ENCODE results near the gene TMEM223. TPM values are rescaled to one million over a fixed set of nuclear protein-coding genes. Genes with fewer than 3 reads are reported as not detected.

The TMEM223 gene
- total and polyA plus RNA-seq, 9 of the 15 experiments (the other 6 are each of a cell fraction or from before 2014, with no cell fraction given), result 5.9 to 34.5 (median 19.6) TPM

GRCh38 chr11:62755086-62755615 is 36.7 kb downstream of the TMEM223 start:
- WGBS (ENCODE audit: insufficient coverage, low coverage, missing lambda C conversion rate), result 58% methylated on average over 10 of the region's 10 CpGs
- H3K9ac ChIP-seq (ENCODE audit: insufficient read depth in 1 of 2, low read depth in 2 of 2, low read length in 2 of 2), result peak overlapping the region in 1 of 2 experiments; percentile 15; a peak in 1 of 4 replicates
- peaks cover 17% of the 10 kb centered on the region; the same call in 1 of the 3 replicates for H3K36me3 ChIP-seq (ENCODE audit: control insufficient read depth, insufficient read depth, low read length)
- H3K9me3 ChIP-seq (replicated peaks; ENCODE audit: control insufficient read depth, insufficient read depth, low read depth, low read length), result no peaks in the 10 kb centered on the region
- ATAC-seq (no peak), FAIRE-seq (no peak), DNase-seq (ENCODE audit: extremely low read depth in 1 of 4, low spot score in 3 of 4) (no peak)
- in situ Hi-C loops (cut with MboI) (no loop called here), intact Hi-C loops (cut with micrococcal nuclease) (no loop called here)
- H3K4me1 ChIP-seq (replicated peaks in 1 of 2; ENCODE audit: control insufficient read depth in 2 of 2, insufficient read depth in 2 of 2, low read length in 2 of 2), result peaks cover 14 to 28% of the 10 kb centered on the region in 2 experiments; a peak in 4 of 5 replicates
- H3K9me1 ChIP-seq (ENCODE audit: control insufficient read depth, insufficient read depth, low read length), result no peaks in the 10 kb centered on the region
- no peak for TF ChIP-seq ZKSCAN8 (CRISPR knock-in tag; IDR thresholded peaks at IDR 0.05)
- TF ChIP-seq, protein P1, sequence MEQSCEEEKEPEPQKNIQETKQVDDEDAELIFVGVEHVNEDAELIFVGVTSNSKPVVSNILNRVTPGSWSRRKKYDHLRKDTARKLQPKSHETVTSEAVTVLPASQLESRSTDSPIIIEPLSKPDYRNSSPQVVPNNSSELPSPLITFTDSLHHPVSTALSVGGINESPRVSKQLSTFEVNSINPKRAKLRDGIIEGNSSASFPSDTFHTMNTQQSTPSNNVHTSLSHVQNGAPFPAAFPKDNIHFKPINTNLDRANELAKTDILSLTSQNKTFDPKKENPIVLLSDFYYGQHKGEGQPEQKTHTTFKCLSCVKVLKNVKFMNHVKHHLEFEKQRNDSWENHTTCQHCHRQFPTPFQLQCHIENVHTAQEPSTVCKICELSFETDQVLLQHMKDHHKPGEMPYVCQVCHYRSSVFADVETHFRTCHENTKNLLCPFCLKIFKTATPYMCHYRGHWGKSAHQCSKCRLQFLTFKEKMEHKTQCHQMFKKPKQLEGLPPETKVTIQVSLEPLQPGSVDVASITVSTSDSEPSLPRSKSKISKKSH (CRISPR knock-in tag; IDR thresholded peaks at IDR 0.05), result no peak
- no peak for TF ChIP-seq SETDB1 (IDR thresholded peaks at IDR 0.05; ENCODE audit: low read length)
- TF ChIP-seq HDAC8 (tag; IDR thresholded peaks at IDR 0.05), result no peak
- TF ChIP-seq RBM14 (IDR thresholded peaks at IDR 0.05; ENCODE audit: borderline replicate concordance, insufficient read depth, low read depth, low read length), result no peak
- no peak for TF ChIP-seq NR2C2 (CRISPR knock-in tag; IDR thresholded peaks at IDR 0.05)
- no peak for TF ChIP-seq NR2C2 (tag; IDR thresholded peaks at IDR 0.05)
- TF ChIP-seq ZNF384 (IDR thresholded peaks at IDR 0.05; ENCODE audit: low read depth, low read length), result no peak
- TF ChIP-seq BRCA1 (IDR thresholded peaks at IDR 0.05), result no peak
- TF ChIP-seq BRCA1 (CRISPR knock-in tag; IDR thresholded peaks at IDR 0.05), result no peak
- TF ChIP-seq SUPT5H (IDR thresholded peaks at IDR 0.05), result no peak
- TF ChIP-seq MBD1 (CRISPR knock-in tag; IDR thresholded peaks at IDR 0.05), result no peak
- no peak for TF ChIP-seq LCOR (CRISPR knock-in tag; IDR thresholded peaks at IDR 0.05)
- no peak for TF ChIP-seq ZNF584 (CRISPR knock-in tag; IDR thresholded peaks at IDR 0.05; ENCODE audit: low read depth)
- no peak for TF ChIP-seq SP1 (CRISPR knock-in tag; IDR thresholded peaks at IDR 0.05)
- no peak for TF ChIP-seq ZNF830 (CRISPR knock-in tag; IDR thresholded peaks at IDR 0.05)
- no peak for TF ChIP-seq GTF2B (IDR thresholded peaks at IDR 0.05; ENCODE audit: extremely low read depth, insufficient read length)
- TF ChIP-seq, protein P2, sequence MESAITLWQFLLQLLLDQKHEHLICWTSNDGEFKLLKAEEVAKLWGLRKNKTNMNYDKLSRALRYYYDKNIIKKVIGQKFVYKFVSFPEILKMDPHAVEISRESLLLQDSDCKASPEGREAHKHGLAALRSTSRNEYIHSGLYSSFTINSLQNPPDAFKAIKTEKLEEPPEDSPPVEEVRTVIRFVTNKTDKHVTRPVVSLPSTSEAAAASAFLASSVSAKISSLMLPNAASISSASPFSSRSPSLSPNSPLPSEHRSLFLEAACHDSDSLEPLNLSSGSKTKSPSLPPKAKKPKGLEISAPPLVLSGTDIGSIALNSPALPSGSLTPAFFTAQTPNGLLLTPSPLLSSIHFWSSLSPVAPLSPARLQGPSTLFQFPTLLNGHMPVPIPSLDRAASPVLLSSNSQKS (CRISPR knock-in tag; IDR thresholded peaks at IDR 0.05), result no peak
- no peak for TF ChIP-seq POLR2B (IDR thresholded peaks at IDR 0.05; ENCODE audit: low read depth, partially characterized antibody)
- H3K27me3 ChIP-seq (ENCODE audit: control insufficient read depth in 2 of 2, insufficient read depth in 2 of 2, low read length in 2 of 2), result no peaks in the 10 kb centered on the region
- H3K4me3 ChIP-seq, result peak overlapping the region; percentile 63; the same call in 1 of the 2 replicates
- peak overlapping the region; percentile 71 for H2AFZ ChIP-seq (ENCODE audit: low read depth, low read length)
- peak overlapping the region; percentile 94 for H3K4me2 ChIP-seq (ENCODE audit: insufficient read depth, low read length)
- H3K27ac ChIP-seq (ENCODE audit: extremely low read depth, low read depth, low read length), result no peak overlapping the region
- H4K20me1 ChIP-seq (replicated peaks; ENCODE audit: control insufficient read depth, insufficient read depth, low read length), result no peaks in the 10 kb centered on the region
- ChIA-PET CTCF (ENCODE audit: low intra/inter-chr PET ratio) (no interaction called here), POLR2A (interaction anchor here (1.5 to 2.7 kb wide), 7 partner anchors 9 to 100 kb away, joined by 5 to 27 read pairs (median 12); partner anchors contain the start of genes BSCL2, C11orf98, CSKMT and GNG3)
- H3K79me2 ChIP-seq (ENCODE audit: control insufficient read depth, insufficient read depth, low read length), result peaks cover 22% of the 10 kb centered on the region
- no TSS peak for BruUV-seq (replicated peaks)

All from K562 (cell line).